Mucosa of rectum (tissue), 2 donors: ENCODE results near the gene KLF2.
A peak's percentile ranks its signal among the peaks of the same experiment; 100 is the strongest.
"Not testable (repeated sequence)": the region's sequence is repeated elsewhere in the genome, so short reads cannot be mapped to it uniquely, and the experiment has no call there.

Source experiments
- H3K27ac ChIP-seq, 2 donors: one replicate each; pipeline ENCODE4 v1.7.0; 2013; ENCODE audit warnings: inconsistent platforms in 2 of 2, low read depth in 2 of 2, low read length in 2 of 2
- H3K27me3 ChIP-seq, 2 donors: one replicate each; pipeline ENCODE4 v1.7.0; 2013; ENCODE audit warnings: low read length in 2 of 2; ENCODE audit not compliant: control insufficient read depth in 2 of 2, insufficient read depth in 2 of 2
- H3K36me3 ChIP-seq, 2 donors: one replicate each; pipeline ENCODE4 v1.7.0; 2013; ENCODE audit warnings: low read length in 2 of 2; ENCODE audit not compliant: control insufficient read depth in 2 of 2, insufficient read depth in 2 of 2
- H3K4me1 ChIP-seq, 2 donors: one replicate each; pipeline ENCODE4 v1.7.0; 2013; ENCODE audit warnings: low read length in 2 of 2, mild to moderate bottlenecking in 1 of 2; ENCODE audit not compliant: control insufficient read depth in 2 of 2, insufficient read depth in 2 of 2
- H3K4me3 ChIP-seq, 2 donors: one replicate each; pipeline ENCODE4 v1.7.0; 2013; ENCODE audit warnings: low read length in 2 of 2
- H3K9ac ChIP-seq, 2 donors: one replicate each; pipeline ENCODE4 v1.7.0; 2013; ENCODE audit warnings: low read length in 2 of 2, low read depth in 1 of 2, mild to moderate bottlenecking in 1 of 2
- H3K9me3 ChIP-seq, 2 donors: one replicate each; pipeline ENCODE4 v1.7.0; 2013; ENCODE audit warnings: low read length in 2 of 2; ENCODE audit not compliant: control insufficient read depth in 2 of 2
- donor health status: healthy.
- donor health status: Normal muscosa, but diverticular disease.

KLF2 gene

GRCh38 chr19:16324384-16325160 is at the start of gene KLF2:
TSS of gene KLF2 (plus strand) at chr19:16324826. CDS start at chr19:16324924, 98 bp downstream.
- peak within 1 kb of the TSS; percentile 56 to 78 for H3K9ac ChIP-seq
- peaks cover 18 to 22% of the 10 kb centered on the region in 2 donors for H3K4me1 ChIP-seq

GRCh38 chr19:16280306-16280705 is 44.3 kb upstream of the KLF2 start:
- Histone ChIP-seq H3K27me3 (no peaks in the 10 kb centered on the region), H3K36me3 (no peaks in the 10 kb centered on the region), H3K27ac (no peak overlapping the region), H3K4me3 (no peak overlapping the region), H3K9ac (no peak overlapping the region), H3K9me3 (no peaks in the 10 kb centered on the region), H3K4me1 (peaks cover 6 to 7% of the 10 kb centered on the region in 2 donors)

More at GRCh38 chr19:16324384-16325160, at the start of gene KLF2:
- peak within 1 kb of the TSS; percentile 85 to 87 for H3K27ac ChIP-seq
- peaks cover 0 to 2% of the 10 kb centered on the region in 2 donors for H3K36me3 ChIP-seq
- peaks cover 3 to 10% of the 10 kb centered on the region in 2 donors for H3K27me3 ChIP-seq
- H3K4me3 ChIP-seq = peak within 1 kb of the TSS; percentile 63 to 75
- no peaks in the 10 kb centered on the region for H3K9me3 ChIP-seq

- Histone ChIP-seq H3K4me3 (no peak overlapping the region), H3K36me3 (no peaks in the 10 kb centered on the region), H3K4me1 (peaks cover 6 to 10% of the 10 kb centered on the region in 2 donors), H3K9ac (no peak overlapping the region), H3K27me3 (peaks cover 3 to 4% of the 10 kb centered on the region in 2 donors), H3K9me3 (no peaks in the 10 kb centered on the region), H3K27ac (no peak overlapping the region)
Observed at GRCh38 chr19:16281743-16282142, 42.9 kb upstream of the KLF2 start.

GRCh38 chr19:16283210-16284061 is 41.2 kb upstream of the KLF2 start:
- H3K9ac ChIP-seq = peak overlapping the region; percentile 47 to 54
- no peaks in the 10 kb centered on the region for H3K9me3 ChIP-seq
- no peaks in the 10 kb centered on the region for H3K36me3 ChIP-seq
- peaks cover 3 to 4% of the 10 kb centered on the region in 2 donors for H3K27me3 ChIP-seq
- H3K4me1 ChIP-seq = peaks cover 6 to 10% of the 10 kb centered on the region in 2 donors
- H3K27ac ChIP-seq = peak overlapping the region; percentile 67 to 84
- peak overlapping the region in 1 of 2 donors; percentile 1 for H3K4me3 ChIP-seq

GRCh38 chr19:16284505-16284904 is 40.1 kb upstream of the KLF2 start:
- Histone ChIP-seq H3K9me3 (no peaks in the 10 kb centered on the region), H3K36me3 (no peaks in the 10 kb centered on the region), H3K27ac (peak overlapping the region; percentile 67 to 84), H3K4me3 (no peak overlapping the region), H3K9ac (no peak overlapping the region), H3K4me1 (peaks cover 6 to 10% of the 10 kb centered on the region in 2 donors), H3K27me3 (peaks cover 3 to 4% of the 10 kb centered on the region in 2 donors)

GRCh38 chr19:16285079-16285478 is 39.5 kb upstream of the KLF2 start:
- H3K36me3 ChIP-seq, H3K9ac ChIP-seq, H3K4me3 ChIP-seq, H3K27me3 ChIP-seq, H3K27ac ChIP-seq, H3K9me3 ChIP-seq: not testable (repeated sequence)
- peaks cover 6 to 10% of the 10 kb centered on the region in 2 donors for H3K4me1 ChIP-seq

GRCh38 chr19:16285769-16286498 is 38.7 kb upstream of the KLF2 start:
- H3K27ac ChIP-seq = peak overlapping the region; percentile 19 to 48
- no peaks in the 10 kb centered on the region for H3K9me3 ChIP-seq
- H3K4me3 ChIP-seq = no peak overlapping the region
- no peaks in the 10 kb centered on the region for H3K36me3 ChIP-seq
- H3K27me3 ChIP-seq = peaks cover 3 to 4% of the 10 kb centered on the region in 2 donors
- H3K9ac ChIP-seq = peak overlapping the region in 1 of 2 donors; percentile 0
- peaks cover 6 to 10% of the 10 kb centered on the region in 2 donors for H3K4me1 ChIP-seq

GRCh38 chr19:16288544-16288943 is 36.1 kb upstream of the KLF2 start:
- H3K27ac ChIP-seq = no peak overlapping the region
- H3K9me3 ChIP-seq = no peaks in the 10 kb centered on the region
- no peak overlapping the region for H3K4me3 ChIP-seq
- H3K27me3 ChIP-seq = peaks cover 3 to 4% of the 10 kb centered on the region in 2 donors
- peaks cover 6 to 14% of the 10 kb centered on the region in 2 donors for H3K4me1 ChIP-seq
- H3K9ac ChIP-seq = no peak overlapping the region
- no peaks in the 10 kb centered on the region for H3K36me3 ChIP-seq

GRCh38 chr19:16289594-16289993 is 35.0 kb upstream of the KLF2 start:
- Histone ChIP-seq H3K4me3 (no peak overlapping the region), H3K9ac (no peak overlapping the region), H3K27me3 (peaks cover 3 to 4% of the 10 kb centered on the region in 2 donors), H3K9me3 (no peaks in the 10 kb centered on the region), H3K36me3 (no peaks in the 10 kb centered on the region), H3K27ac (no peak overlapping the region), H3K4me1 (peaks cover 3 to 8% of the 10 kb centered on the region in 2 donors)
